Activated naive CD8-positive, alpha-beta T cell (primary cell): ENCODE data around the gene LHX5.

ENCODE experiments used
- H3K27ac Mint-ChIP-seq: one replicate; pipeline ENCODE4 v1.8.0; 2021; ENCODE audit warnings: mixed read lengths
- H3K27me3 Mint-ChIP-seq: one replicate; pipeline ENCODE4 v1.8.0; 2021; ENCODE audit warnings: mixed read lengths
- H3K36me3 Mint-ChIP-seq: one replicate; pipeline ENCODE4 v1.8.0; 2021; ENCODE audit warnings: mixed read lengths
- H3K4me1 Mint-ChIP-seq: one replicate; pipeline ENCODE4 v1.8.0; 2021; ENCODE audit warnings: low read depth, mixed read lengths
- H3K4me3 Mint-ChIP-seq: one replicate; pipeline ENCODE4 v1.8.0; 2021; ENCODE audit warnings: mild to moderate bottlenecking, mixed read lengths
- H3K9me3 Mint-ChIP-seq: one replicate; pipeline ENCODE4 v1.8.0; 2021; ENCODE audit warnings: low read depth, mixed read lengths

The LHX5 gene

GRCh38 chr12:113463746-113464451 is 7.8 kb downstream of the LHX5 start:
- Mint-ChIP-seq H3K27ac (peak overlapping the region; percentile 5), H3K36me3 (no peaks in the 10 kb centered on the region), H3K4me3 (peak overlapping the region; percentile 79), H3K4me1 (peaks cover 36% of the 10 kb centered on the region), H3K27me3 (peaks cover 41% of the 10 kb centered on the region), H3K9me3 (no peaks in the 10 kb centered on the region)

- H3K27ac Mint-ChIP-seq: no peak overlapping the region
- peaks cover 38% of the 10 kb centered on the region for H3K27me3 Mint-ChIP-seq
- H3K4me1 Mint-ChIP-seq: peaks cover 33% of the 10 kb centered on the region
- peak overlapping the region; percentile 79 for H3K4me3 Mint-ChIP-seq
- H3K36me3 Mint-ChIP-seq: no peaks in the 10 kb centered on the region
- H3K9me3 Mint-ChIP-seq: no peaks in the 10 kb centered on the region
Observed at GRCh38 chr12:113462998-113463745, 8.5 kb downstream of the LHX5 start.

GRCh38 chr12:113462117-113462774 is 9.4 kb downstream of the LHX5 start:
- H3K4me1 Mint-ChIP-seq: peaks cover 30% of the 10 kb centered on the region
- H3K9me3 Mint-ChIP-seq: no peaks in the 10 kb centered on the region
- H3K4me3 Mint-ChIP-seq: peak overlapping the region; percentile 85
- no peak overlapping the region for H3K27ac Mint-ChIP-seq
- no peaks in the 10 kb centered on the region for H3K36me3 Mint-ChIP-seq
- peaks cover 38% of the 10 kb centered on the region for H3K27me3 Mint-ChIP-seq

- peak overlapping the region; percentile 85 for H3K4me3 Mint-ChIP-seq
- peaks cover 34% of the 10 kb centered on the region for H3K27me3 Mint-ChIP-seq
- no peaks in the 10 kb centered on the region for H3K9me3 Mint-ChIP-seq
- no peak overlapping the region for H3K27ac Mint-ChIP-seq
- H3K36me3 Mint-ChIP-seq: no peaks in the 10 kb centered on the region
- H3K4me1 Mint-ChIP-seq: peaks cover 26% of the 10 kb centered on the region
Observed at GRCh38 chr12:113461666-113462065, 10.0 kb downstream of the LHX5 start.

GRCh38 chr12:113459981-113460380 is 11.7 kb downstream of the LHX5 start:
- no peak overlapping the region for H3K4me3 Mint-ChIP-seq
- H3K27ac Mint-ChIP-seq: no peak overlapping the region
- H3K27me3 Mint-ChIP-seq: peaks cover 32% of the 10 kb centered on the region

GRCh38 chr12:113457710-113458109 is 14.0 kb downstream of the LHX5 start:
- H3K4me3 Mint-ChIP-seq: no peak overlapping the region
- no peak overlapping the region for H3K27ac Mint-ChIP-seq
- H3K4me1 Mint-ChIP-seq: peaks cover 7% of the 10 kb centered on the region
- no peaks in the 10 kb centered on the region for H3K36me3 Mint-ChIP-seq
- peaks cover 29% of the 10 kb centered on the region for H3K27me3 Mint-ChIP-seq
- no peaks in the 10 kb centered on the region for H3K9me3 Mint-ChIP-seq

More at GRCh38 chr12:113459981-113460380, 11.7 kb downstream of the LHX5 start:
- H3K4me1 Mint-ChIP-seq: peaks cover 21% of the 10 kb centered on the region
- H3K9me3 Mint-ChIP-seq: no peaks in the 10 kb centered on the region
- no peaks in the 10 kb centered on the region for H3K36me3 Mint-ChIP-seq

GRCh38 chr12:113457185-113457584 is 14.5 kb downstream of the LHX5 start:
- Mint-ChIP-seq H3K9me3 (no peaks in the 10 kb centered on the region), H3K4me3 (no peak overlapping the region), H3K36me3 (no peaks in the 10 kb centered on the region), H3K27me3 (peaks cover 25% of the 10 kb centered on the region), H3K27ac (no peak overlapping the region), H3K4me1 (peaks cover 3% of the 10 kb centered on the region)

GRCh38 chr12:113456761-113457160 is 14.9 kb downstream of the LHX5 start:
- H3K27me3 Mint-ChIP-seq: peaks cover 25% of the 10 kb centered on the region
- no peak overlapping the region for H3K4me3 Mint-ChIP-seq
- no peaks in the 10 kb centered on the region for H3K9me3 Mint-ChIP-seq
- peaks cover 2% of the 10 kb centered on the region for H3K4me1 Mint-ChIP-seq
- no peak overlapping the region for H3K27ac Mint-ChIP-seq
- no peaks in the 10 kb centered on the region for H3K36me3 Mint-ChIP-seq

- Mint-ChIP-seq H3K4me3 (no peak overlapping the region), H3K9me3 (no peaks in the 10 kb centered on the region), H3K36me3 (no peaks in the 10 kb centered on the region), H3K27ac (no peak overlapping the region), H3K4me1 (no peaks in the 10 kb centered on the region), H3K27me3 (peaks cover 19% of the 10 kb centered on the region)
Observed at GRCh38 chr12:113456199-113456598, 15.5 kb downstream of the LHX5 start.

GRCh38 chr12:113453330-113453729 is 18.3 kb downstream of the LHX5 start:
- no peaks in the 10 kb centered on the region for H3K4me1 Mint-ChIP-seq
- H3K9me3 Mint-ChIP-seq: no peaks in the 10 kb centered on the region
- H3K27ac Mint-ChIP-seq: no peak overlapping the region
- peaks cover 7% of the 10 kb centered on the region for H3K27me3 Mint-ChIP-seq
- no peaks in the 10 kb centered on the region for H3K36me3 Mint-ChIP-seq
- H3K4me3 Mint-ChIP-seq: no peak overlapping the region

- Mint-ChIP-seq H3K27me3 (peaks cover 7% of the 10 kb centered on the region), H3K36me3 (no peaks in the 10 kb centered on the region), H3K4me3 (no peak overlapping the region), H3K9me3 (no peaks in the 10 kb centered on the region), H3K4me1 (no peaks in the 10 kb centered on the region), H3K27ac (no peak overlapping the region)
Observed at GRCh38 chr12:113452458-113452857, 19.2 kb downstream of the LHX5 start.

- no peak overlapping the region for H3K27ac Mint-ChIP-seq
- no peaks in the 10 kb centered on the region for H3K36me3 Mint-ChIP-seq
- H3K9me3 Mint-ChIP-seq: no peaks in the 10 kb centered on the region
Observed at GRCh38 chr12:113449839-113450238, 21.8 kb downstream of the LHX5 start.

GRCh38 chr12:113449299-113449698 is 22.4 kb downstream of the LHX5 start:
- H3K4me3 Mint-ChIP-seq: no peak overlapping the region
- peaks cover 17% of the 10 kb centered on the region for H3K27me3 Mint-ChIP-seq
- H3K4me1 Mint-ChIP-seq: no peaks in the 10 kb centered on the region
- H3K36me3 Mint-ChIP-seq: no peaks in the 10 kb centered on the region
- no peaks in the 10 kb centered on the region for H3K9me3 Mint-ChIP-seq
- H3K27ac Mint-ChIP-seq: no peak overlapping the region

More at GRCh38 chr12:113449839-113450238, 21.8 kb downstream of the LHX5 start:
- H3K27me3 Mint-ChIP-seq: peaks cover 17% of the 10 kb centered on the region
- no peaks in the 10 kb centered on the region for H3K4me1 Mint-ChIP-seq
- H3K4me3 Mint-ChIP-seq: no peak overlapping the region

GRCh38 chr12:113448873-113449272 is 22.8 kb downstream of the LHX5 start:
- H3K36me3 Mint-ChIP-seq: no peaks in the 10 kb centered on the region
- H3K27ac Mint-ChIP-seq: no peak overlapping the region
- no peak overlapping the region for H3K4me3 Mint-ChIP-seq
- no peaks in the 10 kb centered on the region for H3K4me1 Mint-ChIP-seq
- H3K27me3 Mint-ChIP-seq: peaks cover 17% of the 10 kb centered on the region
- no peaks in the 10 kb centered on the region for H3K9me3 Mint-ChIP-seq

GRCh38 chr12:113445544-113446171 is 26.0 kb downstream of the LHX5 start:
- H3K36me3 Mint-ChIP-seq: no peaks in the 10 kb centered on the region
- H3K27ac Mint-ChIP-seq: no peak overlapping the region
- no peaks in the 10 kb centered on the region for H3K4me1 Mint-ChIP-seq
- H3K27me3 Mint-ChIP-seq: peaks cover 17% of the 10 kb centered on the region
- H3K9me3 Mint-ChIP-seq: no peaks in the 10 kb centered on the region
- H3K4me3 Mint-ChIP-seq: no peak overlapping the region
